Aorta (tissue), 5 donors: Measurements from ENCODE around the gene CACNA1E. TPM values are rescaled to one million over a fixed set of nuclear protein-coding genes. Genes with fewer than 3 reads are reported as not detected.

Experiments
- ATAC-seq: fragments of 200-7000 bp; cut with Tn5 transposase; one replicate; pipeline ENCODE4 v1.9.1; 2022; ENCODE audit warnings: moderate library complexity; ENCODE audit not compliant: low FRiP score
- DNase-seq, 2 donors: peaks; one replicate each; pipeline ENCODE4 v3.0.0-alpha.2; 2020
- H3K27ac ChIP-seq, 2 donors: one replicate each; pipeline ENCODE4 v1.5.1; 2013; ENCODE audit warnings: low read length in 2 of 2, mild to moderate bottlenecking in 2 of 2, moderate library complexity in 2 of 2, control low read depth in 1 of 2, inconsistent platforms in 1 of 2, low read depth in 1 of 2
- H3K27me3 ChIP-seq, 2 donors: one replicate each; pipeline ENCODE4 v1.6.1; 2013; ENCODE audit warnings: control low read depth in 1 of 2, low read length in 1 of 2, mild to moderate bottlenecking in 1 of 2, moderate library complexity in 1 of 2; ENCODE audit not compliant: insufficient read depth in 2 of 2, control insufficient read depth in 1 of 2
- H3K36me3 ChIP-seq, 2 donors: one replicate each; pipeline ENCODE4 v1.6.1; 2013; ENCODE audit warnings: control low read depth in 1 of 2, low read length in 1 of 2, mild to moderate bottlenecking in 1 of 2; ENCODE audit not compliant: insufficient read depth in 2 of 2, control insufficient read depth in 1 of 2
- H3K4me1 ChIP-seq, 2 donors: one replicate each; pipeline ENCODE4 v1.6.1; 2013; ENCODE audit warnings: low read length in 2 of 2, control low read depth in 1 of 2, mild to moderate bottlenecking in 1 of 2, moderate library complexity in 1 of 2; ENCODE audit not compliant: insufficient read depth in 2 of 2, control insufficient read depth in 1 of 2
- H3K4me3 ChIP-seq, 2 donors: one replicate each; pipeline ENCODE4 v1.5.1; 2013; ENCODE audit warnings: low read length in 2 of 2, control low read depth in 1 of 2, mild to moderate bottlenecking in 1 of 2
- H3K9me3 ChIP-seq: one replicate; pipeline ENCODE4 v1.6.1; 2013; ENCODE audit warnings: mild to moderate bottlenecking, low read length; ENCODE audit not compliant: control insufficient read depth
- WGBS, 2 donors: extraction: QIAGEN DNeasy Blood & Tissue Kit; methylation state at CpG; one replicate each; pipeline ENCODE4 v1.1.7; 2013; 5-methylcytosine and 5-hydroxymethylcytosine counted together
- intact Hi-C, 2 donors: fragments of 100-400 bp; cut with DNase I; formaldehyde crosslinking; loops; one replicate each; pipeline versions ENCODE4 v1.14.2 to v1.15.0; 2022
- polyA plus RNA-seq, 2 donors: library from polyadenylated mRNA; stranded (reverse); fragments of 200-250 nt; gene quantifications; one replicate each; pipeline ENCODE4 v1.2.3, GENCODE V29; 2013
- total RNA-seq, 2 donors: library from RNA; stranded (reverse); fragmentation: NEBNext Ultra II Directional; extraction: Animal tissue kit (Norgen Biotek cat#: 25700); gene quantifications; one replicate each; pipeline ENCODE4 v1.2.1, GENCODE V29; 2021
- donor health status: healthy with polysubstance abuse.
- donor health status: Bipolar disorder and iron deficiency.
- donor health status: DM: no; HTN: no; CAD: no.
- donor health status: DM: no; HTN: no; CAD: no.
- donor health status: DM: yes; HTN: yes; CAD: no.

CACNA1E gene
- total and polyA plus RNA-seq, 4 donors: 0.06 to 0.19 TPM; not detected in 2

DNA sequence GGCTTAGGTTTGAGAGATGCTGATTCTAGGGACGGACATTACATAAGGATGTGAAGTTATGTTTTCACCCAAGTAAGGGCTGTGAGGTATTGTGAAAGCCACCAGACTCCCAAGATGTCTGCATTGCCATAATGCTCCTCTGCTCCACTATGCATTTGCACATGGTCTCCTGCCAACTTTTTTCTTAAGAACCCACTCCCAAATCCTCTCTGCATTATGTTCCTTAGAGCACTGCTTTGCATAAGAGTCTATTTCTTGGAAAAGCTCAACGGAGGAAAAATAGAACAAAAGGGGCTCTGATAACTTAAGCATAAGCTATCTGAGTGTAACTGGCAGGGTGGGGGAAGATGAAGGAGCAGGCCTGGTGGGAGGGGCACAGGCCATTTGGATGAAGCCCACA, 5.0 kb upstream of the CACNA1E start:
- Histone ChIP-seq H3K36me3 (no peaks in the 10 kb centered on the region), H3K9me3 (no peaks in the 10 kb centered on the region), H3K4me1 (no peaks in the 10 kb centered on the region), H3K27ac (no peak overlapping the region), H3K4me3 (no peak overlapping the region), H3K27me3 (no peaks in the 10 kb centered on the region)
- DNase-seq: no peak
- intact Hi-C loops: loop anchor here (5.0 to 10.0 kb wide), 3 partner anchors 456 to 604 kb away; no protein-coding TSS in a partner anchor
- 57 to 61% methylated on average over 2 of the region's 2 CpGs for WGBS, 2 donors
- ATAC-seq: no peak

DNA sequence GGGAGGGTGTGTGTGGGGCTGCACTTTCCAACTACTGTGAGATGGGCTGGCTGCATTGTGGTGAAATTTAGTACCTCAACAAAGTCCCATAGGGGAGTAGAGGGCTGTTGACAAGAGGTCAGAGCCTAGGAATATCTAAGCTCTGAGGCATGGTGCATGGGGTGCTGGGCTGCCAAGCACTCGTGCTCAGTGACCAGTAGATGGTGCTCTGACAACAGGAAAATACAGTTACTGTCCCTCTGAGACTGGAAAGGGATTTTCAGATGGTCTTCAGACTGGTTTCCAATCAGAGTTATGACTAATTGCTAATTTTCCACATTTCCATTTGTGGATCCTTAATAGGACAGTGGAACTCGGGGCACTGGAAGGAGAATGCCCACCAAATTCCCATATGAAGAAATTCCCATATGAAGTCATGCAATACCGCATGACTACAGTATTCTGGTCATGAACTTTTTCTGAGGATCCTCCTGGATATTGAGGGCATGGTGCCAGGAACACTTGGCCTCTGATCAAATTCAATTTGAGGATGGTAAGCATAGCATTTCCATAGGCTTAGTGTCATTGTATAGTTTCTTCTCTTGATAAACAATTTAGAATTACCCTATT, 4.1 kb upstream of the CACNA1E start:
- no peaks in the 10 kb centered on the region for H3K27me3 ChIP-seq

DNA sequence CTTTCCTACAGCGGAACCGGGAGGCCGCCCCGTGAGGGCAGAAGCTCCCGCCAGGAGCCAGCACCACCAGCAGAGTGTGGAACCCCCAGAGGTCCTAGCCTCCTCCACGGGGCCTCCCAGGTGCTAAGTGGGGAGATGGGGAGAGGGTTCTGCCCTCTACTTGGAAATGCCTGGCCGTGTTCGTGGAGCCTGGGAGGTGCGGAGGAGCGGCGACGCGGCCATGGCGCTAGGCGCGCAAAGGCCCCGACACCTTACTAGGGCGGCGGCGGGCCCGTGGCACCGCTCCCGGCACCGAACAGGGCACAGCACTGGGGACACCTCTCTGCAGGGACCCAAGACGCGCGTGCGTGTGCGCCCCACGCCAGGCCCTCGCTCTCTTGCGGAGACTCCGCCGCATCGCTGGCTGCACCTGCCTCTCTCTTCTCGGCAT, 1.3 kb upstream of the CACNA1E start:
- Histone ChIP-seq H3K27me3 (no peaks in the 10 kb centered on the region), H3K9me3 (no peaks in the 10 kb centered on the region), H3K4me1 (no peaks in the 10 kb centered on the region), H3K27ac (no peak overlapping the region), H3K4me3 (no peak overlapping the region), H3K36me3 (no peaks in the 10 kb centered on the region)
- intact Hi-C loops: loop anchor here (10.0 kb wide), 2 partner anchors 573 to 603 kb away; no protein-coding TSS in a partner anchor
- ATAC-seq: no peak
- no peak for DNase-seq
- 6 to 11% methylated on average over 23 to 36 of the region's 36 CpGs for WGBS, 2 donors

More for the DNA sequence above, 4.1 kb upstream of the CACNA1E start:
- ATAC-seq (peak; percentile 76), DNase-seq (no peak)
- intact Hi-C loops: loop anchor here (5.0 to 10.0 kb wide), 3 partner anchors 456 to 603 kb away; no protein-coding TSS in a partner anchor
- Histone ChIP-seq H3K4me1 (no peaks in the 10 kb centered on the region), H3K4me3 (no peak overlapping the region), H3K9me3 (no peaks in the 10 kb centered on the region), H3K27ac (no peak overlapping the region), H3K36me3 (no peaks in the 10 kb centered on the region)
- WGBS, 2 donors: 24 to 27% methylated on average over 3 of the region's 3 CpGs

GRCh38 chr1:181482521-181483284, 614 bp upstream of the CACNA1E start:
- no peak overlapping the region for H3K27ac ChIP-seq
- DNase-seq (peak; percentile 49 to 78), ATAC-seq (no peak)
- intact Hi-C loops: loop anchor here (10.0 kb wide), 2 partner anchors 572 to 602 kb away; no protein-coding TSS in a partner anchor
- 1 to 2% methylated on average over 56 to 62 of the region's 62 CpGs for WGBS, 2 donors
- no peak overlapping the region for H3K4me3 ChIP-seq
- no peaks in the 10 kb centered on the region for H3K4me1 ChIP-seq
- H3K27me3 ChIP-seq: no peaks in the 10 kb centered on the region
- H3K36me3 ChIP-seq: no peaks in the 10 kb centered on the region
- no peaks in the 10 kb centered on the region for H3K9me3 ChIP-seq

DNA sequence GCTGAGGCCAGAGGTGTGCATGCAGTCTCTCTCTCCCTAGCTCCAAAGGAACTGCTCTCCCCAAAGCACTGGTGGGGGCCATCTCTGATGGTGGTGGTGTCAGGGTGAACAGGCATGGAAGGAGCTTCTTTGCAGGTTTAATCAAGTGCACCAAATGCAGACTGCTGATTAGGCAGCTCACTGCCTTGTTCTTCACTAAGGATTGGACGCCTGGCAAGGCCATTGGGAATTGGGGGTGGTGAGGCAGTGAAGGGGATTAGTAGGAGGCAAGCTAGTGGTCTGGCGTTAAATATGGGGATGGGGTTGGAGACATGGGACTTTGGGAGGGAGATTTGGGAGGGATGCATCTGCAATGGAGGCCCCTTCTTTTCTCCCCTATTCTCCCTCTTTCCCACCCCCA, 1.5 kb downstream of the CACNA1E start:
- intact Hi-C loops: loop anchor here (10.0 kb wide), 2 partner anchors 570 to 600 kb away; no protein-coding TSS in a partner anchor
- H3K4me1 ChIP-seq: no peaks in the 10 kb centered on the region

DNA sequence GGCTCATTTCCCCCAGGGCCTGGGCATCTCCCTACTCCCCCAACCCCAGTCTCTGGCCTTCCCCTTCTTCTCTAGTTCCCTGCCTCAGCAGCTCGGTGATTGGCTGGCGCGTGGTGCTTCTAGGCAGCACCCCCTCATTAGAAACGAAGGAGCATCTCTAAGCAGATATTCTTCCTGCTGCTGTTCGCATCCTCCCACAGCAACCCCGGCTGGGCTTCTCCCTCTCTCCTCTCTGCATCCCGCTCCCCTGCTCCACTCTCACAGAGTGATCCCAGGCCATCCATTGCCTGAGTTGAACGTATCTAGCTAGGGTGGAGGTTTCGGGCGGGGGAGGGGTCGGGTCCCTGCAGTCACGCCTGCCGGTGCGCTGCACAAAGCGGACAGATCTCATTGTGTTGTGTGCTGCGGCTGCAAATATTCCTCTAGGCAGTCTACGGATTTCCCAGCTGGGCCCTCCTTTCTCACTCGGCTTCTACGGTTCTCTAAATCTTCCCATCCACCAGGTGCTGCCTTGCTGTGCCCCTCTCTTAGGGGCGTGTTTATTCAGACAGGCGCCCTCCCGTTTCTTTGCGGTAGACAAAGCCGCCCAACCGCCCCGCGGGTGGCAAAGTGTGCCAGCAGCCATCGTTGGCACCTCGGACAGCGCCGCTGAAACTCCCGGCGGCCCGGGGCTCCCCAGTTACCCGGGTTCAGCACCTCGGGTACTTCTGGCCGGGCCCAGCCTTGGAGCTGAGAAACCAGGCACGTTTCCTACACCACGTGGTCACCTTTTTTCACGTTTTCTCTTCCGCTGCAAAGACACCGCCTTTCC, 2.2 kb downstream of the CACNA1E start:
- Histone ChIP-seq H3K9me3 (no peaks in the 10 kb centered on the region), H3K4me1 (no peaks in the 10 kb centered on the region), H3K4me3 (no peak overlapping the region), H3K36me3 (no peaks in the 10 kb centered on the region), H3K27ac (no peak overlapping the region), H3K27me3 (no peaks in the 10 kb centered on the region)
- ATAC-seq (no peak), DNase-seq (no peak)
- intact Hi-C loops: loop anchor here (10.0 kb wide), 2 partner anchors 569 to 599 kb away; no protein-coding TSS in a partner anchor
- WGBS, 2 donors: 1 to 2% methylated on average over 42 of the region's 42 CpGs

More for the DNA sequence above, 1.5 kb downstream of the CACNA1E start:
- no peak overlapping the region for H3K4me3 ChIP-seq
- WGBS, 2 donors: 47 to 52% methylated on average over 2 of the region's 2 CpGs
- no peak overlapping the region for H3K27ac ChIP-seq
- no peaks in the 10 kb centered on the region for H3K9me3 ChIP-seq
- no peak for DNase-seq
- H3K27me3 ChIP-seq: no peaks in the 10 kb centered on the region
- no peaks in the 10 kb centered on the region for H3K36me3 ChIP-seq
- ATAC-seq: no peak

- 4 to 6% methylated on average over 8 of the region's 8 CpGs for WGBS, 2 donors
- no peak for DNase-seq
- Histone ChIP-seq H3K36me3 (no peaks in the 10 kb centered on the region), H3K4me3 (no peak overlapping the region), H3K4me1 (no peaks in the 10 kb centered on the region), H3K27me3 (peaks cover 0 to 2% of the 10 kb centered on the region in 2 donors), H3K9me3 (no peaks in the 10 kb centered on the region), H3K27ac (no peak overlapping the region)
- ATAC-seq: no peak
- intact Hi-C loops: loop anchor here (10.0 kb wide), 2 partner anchors 569 to 599 kb away; no protein-coding TSS in a partner anchor
Measured at GRCh38 chr1:181486098-181486420, 2.7 kb downstream of the CACNA1E start.

GRCh38 chr1:181488866-181489265, 5.5 kb downstream of the CACNA1E start:
- no peak overlapping the region for H3K27ac ChIP-seq
- intact Hi-C loops: loop anchor here (10.0 kb wide), 2 partner anchors 566 to 596 kb away; no protein-coding TSS in a partner anchor
- ATAC-seq (no peak), DNase-seq (no peak)
- H3K36me3 ChIP-seq: no peaks in the 10 kb centered on the region
- no peaks in the 10 kb centered on the region for H3K4me1 ChIP-seq
- no peak overlapping the region for H3K4me3 ChIP-seq
- 42 to 56% methylated on average over 1 of the region's 1 CpG for WGBS, 2 donors
- H3K9me3 ChIP-seq: no peaks in the 10 kb centered on the region
- H3K27me3 ChIP-seq: peaks cover 0 to 2% of the 10 kb centered on the region in 2 donors
